Sigmoid colon (tissue), 4 donors: ENCODE data around the gene TOR2A.

Experiments used
- CTCF ChIP-seq, 4 experiments: fragments of 450-650 bp in 3 of 4; fragments of 200-600 bp in 1 of 4; IDR thresholded peaks; one replicate each; pipeline ENCODE4 v1.5.1; 2016 to 2019; ENCODE audit warnings: antibody characterized with exemption in 4 of 4, mild to moderate bottlenecking in 3 of 4, moderate library complexity in 2 of 4
- EP300 ChIP-seq, 4 donors: sonication (generic); formaldehyde crosslinking; IDR thresholded peaks; one replicate each; pipeline ENCODE4 v1.6.1; 2017; ENCODE audit warnings: antibody characterized with exemption in 4 of 4
- POLR2A ChIP-seq, 2 donors: fragments of 450-650 bp; IDR thresholded peaks; one replicate each; pipeline ENCODE4 v1.6.1; 2016; ENCODE audit warnings: antibody characterized with exemption in 2 of 2, mild to moderate bottlenecking in 2 of 2, moderate library complexity in 2 of 2
- POLR2AphosphoS5 ChIP-seq, 4 donors: sonication (generic); formaldehyde crosslinking; IDR thresholded peaks; one replicate each; pipeline ENCODE4 v1.6.1; 2017; ENCODE audit warnings: antibody characterized with exemption in 4 of 4

GRCh38 chr9:127708952-127709587, 26.0 kb downstream of the TOR2A start:
- no peak for TF ChIP-seq CTCF (IDR thresholded peaks at IDR 0.05)
- TF ChIP-seq EP300 (IDR thresholded peaks at IDR 0.05): no peak
- TF ChIP-seq POLR2AphosphoS5 (IDR thresholded peaks at IDR 0.05): no peak
- TF ChIP-seq POLR2A (IDR thresholded peaks at IDR 0.05): no peak
